Fibroblast of pulmonary artery (primary cell): ENCODE measurements around the gene CCDC127.

Experiments
- DNase-seq: peaks from one replicate; pipeline ENCODE4 v3.0.0-alpha.2; 2010; ENCODE audit warnings: low read depth
- H3K4me3 ChIP-seq: replicated peaks from 2 replicates; pipeline ENCODE4 v1.5.1; 2011; ENCODE audit warnings: low read depth, mild to moderate bottlenecking, control low read depth, low read length, moderate library complexity
- TF ChIP-seq, protein P1 (sequence below): IDR thresholded peaks from 2 replicates; pipeline ENCODE4 v1.5.1; 2011; ENCODE audit warnings: mild to moderate bottlenecking, control low read depth, low read length, inconsistent platforms; ENCODE audit errors: missing control alignments

Gene CCDC127

DNA sequence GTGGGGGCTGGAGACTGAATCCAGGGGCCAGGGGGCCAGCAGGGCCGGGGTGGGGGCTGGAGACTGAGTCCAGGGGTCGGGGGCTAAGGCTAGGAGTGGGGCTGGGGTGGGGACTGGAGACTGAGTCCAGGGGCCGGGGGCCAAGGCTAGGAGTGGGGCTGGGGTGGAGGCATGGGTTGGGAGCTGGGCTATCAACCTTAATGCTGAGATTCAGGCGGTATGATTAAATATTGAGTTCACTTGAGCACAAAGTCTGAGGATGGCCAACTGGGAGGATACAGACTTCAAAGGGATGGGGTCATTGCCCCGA lies 43.7 kb downstream of the CCDC127 start:
- H3K4me3 ChIP-seq, result no peak overlapping the region
- TF ChIP-seq, protein P1, sequence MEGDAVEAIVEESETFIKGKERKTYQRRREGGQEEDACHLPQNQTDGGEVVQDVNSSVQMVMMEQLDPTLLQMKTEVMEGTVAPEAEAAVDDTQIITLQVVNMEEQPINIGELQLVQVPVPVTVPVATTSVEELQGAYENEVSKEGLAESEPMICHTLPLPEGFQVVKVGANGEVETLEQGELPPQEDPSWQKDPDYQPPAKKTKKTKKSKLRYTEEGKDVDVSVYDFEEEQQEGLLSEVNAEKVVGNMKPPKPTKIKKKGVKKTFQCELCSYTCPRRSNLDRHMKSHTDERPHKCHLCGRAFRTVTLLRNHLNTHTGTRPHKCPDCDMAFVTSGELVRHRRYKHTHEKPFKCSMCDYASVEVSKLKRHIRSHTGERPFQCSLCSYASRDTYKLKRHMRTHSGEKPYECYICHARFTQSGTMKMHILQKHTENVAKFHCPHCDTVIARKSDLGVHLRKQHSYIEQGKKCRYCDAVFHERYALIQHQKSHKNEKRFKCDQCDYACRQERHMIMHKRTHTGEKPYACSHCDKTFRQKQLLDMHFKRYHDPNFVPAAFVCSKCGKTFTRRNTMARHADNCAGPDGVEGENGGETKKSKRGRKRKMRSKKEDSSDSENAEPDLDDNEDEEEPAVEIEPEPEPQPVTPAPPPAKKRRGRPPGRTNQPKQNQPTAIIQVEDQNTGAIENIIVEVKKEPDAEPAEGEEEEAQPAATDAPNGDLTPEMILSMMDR, result no peak
- DNase-seq, result no peak

DNA sequence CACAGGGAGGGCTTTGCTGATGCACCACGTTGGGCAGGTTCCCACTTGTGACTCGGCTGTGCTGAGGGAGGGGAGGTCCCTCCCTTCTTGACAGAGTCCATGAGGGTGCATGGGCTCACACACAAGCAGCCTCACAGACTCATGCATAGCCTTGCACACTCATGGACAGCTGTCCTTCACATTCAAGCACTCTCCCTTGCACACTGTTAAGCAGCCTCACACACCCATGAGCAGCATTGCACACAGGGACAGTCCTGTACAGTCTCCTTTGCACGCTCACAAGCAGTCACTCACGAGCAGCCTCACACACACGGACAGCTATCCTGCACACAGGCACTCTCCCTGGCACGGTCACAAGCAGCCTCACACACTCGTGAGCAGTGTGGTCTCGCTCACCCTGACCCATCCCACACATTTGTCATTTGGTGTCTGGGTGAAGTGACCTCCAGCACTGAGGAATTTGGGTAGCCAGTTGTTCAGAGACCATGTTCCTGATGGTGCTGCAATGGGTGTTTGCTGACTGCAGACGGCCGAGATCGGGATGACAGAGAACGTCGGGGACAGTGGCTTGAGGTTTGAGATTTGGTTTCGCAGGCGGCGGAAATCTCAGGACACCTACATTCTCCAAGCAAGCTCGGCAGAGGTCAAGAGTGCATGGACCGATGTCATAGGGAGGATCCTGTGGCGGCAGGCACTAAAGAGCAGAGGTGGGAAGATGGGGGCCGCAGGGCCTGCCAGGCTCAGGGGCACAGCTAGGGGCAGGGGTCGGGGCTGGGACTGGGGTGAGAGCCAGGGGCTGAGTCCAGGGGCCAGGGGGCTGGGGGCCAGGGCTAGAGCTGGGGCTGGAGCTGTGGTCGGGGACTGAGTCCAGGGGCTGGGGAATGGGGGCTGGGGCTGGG lies 44.3 kb downstream of the CCDC127 start:
- H3K4me3 ChIP-seq, result no peak overlapping the region
- TF ChIP-seq, protein P1, result no peak
- no peak for DNase-seq

DNA sequence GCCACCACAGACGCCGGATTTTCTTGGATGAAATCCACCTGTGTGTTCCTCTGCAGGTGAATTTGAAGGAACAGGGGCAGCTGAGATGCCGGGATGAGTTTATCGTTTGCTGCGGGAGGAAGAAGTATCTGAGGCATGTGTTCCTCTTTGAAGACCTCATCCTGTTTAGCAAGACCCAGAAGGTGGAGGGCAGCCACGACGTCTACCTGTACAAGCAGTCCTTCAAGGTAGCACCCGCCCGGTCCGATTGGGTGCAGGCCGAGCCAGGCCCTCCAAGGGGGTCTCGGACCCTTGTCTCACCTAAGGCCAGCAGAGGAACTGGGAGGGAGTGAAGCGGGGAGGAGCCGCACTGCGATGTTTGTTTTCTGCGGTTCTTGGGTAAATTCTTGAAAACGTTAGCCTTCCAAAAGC lies 45.1 kb downstream of the CCDC127 start:
- TF ChIP-seq, protein P1, result no peak
- H3K4me3 ChIP-seq, result no peak overlapping the region
- no peak for DNase-seq

DNA sequence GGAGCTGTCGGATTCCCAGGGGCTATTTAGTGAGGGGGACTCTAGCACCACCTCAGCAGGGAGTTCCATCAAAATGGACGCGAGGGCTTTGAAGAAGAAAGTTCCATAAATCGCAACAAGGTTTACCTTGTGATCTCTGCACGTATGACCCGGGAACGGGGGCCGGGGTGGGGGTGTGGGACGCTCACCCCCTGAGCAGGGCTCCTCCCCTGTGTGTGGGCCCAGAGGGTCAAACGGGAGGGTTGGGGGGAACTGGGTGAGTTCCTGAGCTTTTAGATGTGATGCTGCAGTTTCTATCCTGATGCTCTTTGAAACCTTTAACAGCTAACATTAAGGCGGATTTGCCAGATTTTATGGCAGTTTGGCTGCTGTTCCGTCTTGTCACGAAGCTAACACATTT lies 45.5 kb downstream of the CCDC127 start:
- no peak overlapping the region for H3K4me3 ChIP-seq
- DNase-seq, result no peak
- TF ChIP-seq, protein P1, result no peak

DNA sequence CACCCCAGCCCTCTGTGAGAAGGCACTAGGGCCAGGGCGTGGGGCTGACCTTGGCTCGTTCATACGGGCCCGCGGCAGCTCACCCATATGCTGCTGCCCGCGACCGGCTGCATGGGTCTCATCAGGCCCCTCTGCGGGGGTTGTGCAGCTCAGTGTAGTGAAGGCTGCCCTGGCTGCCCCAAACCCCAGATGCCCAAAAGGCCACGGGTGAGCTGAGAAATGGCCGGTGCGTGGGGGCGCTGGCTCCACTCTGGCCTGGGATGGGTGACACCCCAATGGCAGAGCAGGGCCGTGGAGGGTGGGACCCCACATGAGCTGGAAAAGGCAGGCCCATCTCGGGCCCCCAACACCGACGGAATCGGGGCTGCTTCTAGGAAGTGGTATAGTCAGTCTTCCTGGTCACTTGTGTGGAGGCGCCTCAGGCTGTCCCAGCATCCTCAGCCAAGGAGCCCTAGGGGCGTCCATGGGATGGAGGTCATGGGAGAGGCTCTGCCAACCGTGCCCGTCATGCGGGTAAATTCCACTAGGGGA lies 46.1 kb downstream of the CCDC127 start:
- TF ChIP-seq, protein P1, result no peak
- no peak overlapping the region for H3K4me3 ChIP-seq
- DNase-seq, result no peak

DNA sequence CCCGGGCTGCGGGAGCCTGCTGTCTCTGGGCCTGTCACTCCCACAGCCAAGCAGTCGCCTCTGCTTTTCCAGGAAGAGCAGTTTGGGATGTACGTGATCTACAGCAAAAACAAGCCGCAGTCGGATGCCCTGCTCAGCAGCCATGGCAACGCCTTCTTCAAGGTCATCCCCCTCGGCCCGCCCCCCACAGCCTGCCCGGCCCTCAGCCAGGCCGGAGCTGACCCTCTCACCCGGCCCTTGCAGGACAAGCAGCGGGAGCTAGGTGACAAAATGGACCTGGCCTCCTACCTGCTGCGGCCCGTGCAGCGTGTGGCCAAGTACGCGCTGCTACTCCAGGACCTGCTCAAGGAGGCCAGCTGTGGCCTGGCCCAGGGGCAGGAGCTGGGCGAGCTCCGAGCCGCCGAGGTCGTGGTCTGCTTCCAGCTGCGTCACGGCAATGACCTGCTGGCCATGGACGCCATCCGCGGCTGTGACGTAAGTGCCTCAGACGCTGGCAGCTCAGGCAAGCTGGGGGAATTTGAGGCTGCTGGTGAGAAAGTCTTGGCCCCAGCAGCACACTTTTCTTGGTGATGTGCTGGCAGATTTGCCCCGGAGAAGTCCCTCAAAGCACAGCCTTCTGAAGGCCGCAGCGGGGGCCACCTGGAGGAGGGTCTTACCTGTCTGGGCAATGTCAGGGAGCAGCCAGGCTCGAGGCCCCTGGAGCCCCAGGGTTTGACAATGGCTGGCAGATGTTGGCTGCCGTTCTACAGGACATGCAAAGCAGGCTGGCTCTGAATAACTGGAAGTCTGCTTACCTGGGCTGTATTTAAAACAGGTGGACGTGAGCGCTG lies 46.8 kb downstream of the CCDC127 start:
- H3K4me3 ChIP-seq, result no peak overlapping the region
- DNase-seq, result no peak
- TF ChIP-seq, protein P1, result no peak
